22Rv1 (cell line): Measurements from ENCODE around the gene EIF4E2.

Source experiments
- ZFX ChIP-seq: fragments of 450-650 bp; IDR thresholded peaks from 2 replicates; pipeline ENCODE4 v1.6.1; 2017; ENCODE audit warnings: antibody characterized with exemption, borderline replicate concordance
- TF ChIP-seq, protein P1 (sequence below): fragments of 450-650 bp; IDR thresholded peaks from 2 replicates; pipeline ENCODE4 v1.5.1; 2017; ENCODE audit warnings: mild to moderate bottlenecking

DNA sequence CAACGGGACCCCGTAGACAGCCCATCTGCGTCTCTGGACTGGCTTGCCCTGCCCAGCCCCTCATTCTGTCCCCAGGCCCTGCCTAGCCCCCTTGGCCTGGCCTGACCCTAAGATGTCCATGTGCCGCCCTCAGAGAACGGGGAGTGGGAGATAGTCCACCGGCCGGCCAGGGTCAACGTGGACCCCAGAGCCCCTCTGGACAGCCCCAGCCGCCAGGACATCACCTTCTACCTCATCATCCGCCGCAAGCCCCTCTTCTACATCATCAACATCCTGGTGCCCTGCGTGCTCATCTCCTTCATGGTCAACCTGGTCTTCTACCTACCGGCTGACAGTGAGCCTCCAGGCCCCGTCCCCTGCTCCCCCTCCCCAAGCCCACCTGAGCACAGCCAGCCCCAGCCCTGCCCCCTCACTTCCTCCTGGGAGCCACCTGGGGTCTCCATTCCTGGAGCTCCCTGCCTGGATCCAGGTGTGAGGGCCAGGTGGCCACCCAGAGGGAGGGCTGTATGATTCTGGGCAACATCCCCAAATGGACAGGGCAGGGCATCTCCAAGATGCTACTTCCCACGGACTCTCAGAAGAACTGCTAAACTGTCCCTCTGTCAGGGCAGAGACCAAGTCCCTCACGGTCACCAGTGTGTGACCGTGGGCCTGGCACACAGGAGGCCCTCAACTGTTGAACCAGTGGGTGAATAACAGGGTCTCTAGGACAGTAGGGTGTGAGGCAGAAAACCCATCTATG is 20.5 kb upstream of the EIF4E2 start:
- TF ChIP-seq, protein P1, sequence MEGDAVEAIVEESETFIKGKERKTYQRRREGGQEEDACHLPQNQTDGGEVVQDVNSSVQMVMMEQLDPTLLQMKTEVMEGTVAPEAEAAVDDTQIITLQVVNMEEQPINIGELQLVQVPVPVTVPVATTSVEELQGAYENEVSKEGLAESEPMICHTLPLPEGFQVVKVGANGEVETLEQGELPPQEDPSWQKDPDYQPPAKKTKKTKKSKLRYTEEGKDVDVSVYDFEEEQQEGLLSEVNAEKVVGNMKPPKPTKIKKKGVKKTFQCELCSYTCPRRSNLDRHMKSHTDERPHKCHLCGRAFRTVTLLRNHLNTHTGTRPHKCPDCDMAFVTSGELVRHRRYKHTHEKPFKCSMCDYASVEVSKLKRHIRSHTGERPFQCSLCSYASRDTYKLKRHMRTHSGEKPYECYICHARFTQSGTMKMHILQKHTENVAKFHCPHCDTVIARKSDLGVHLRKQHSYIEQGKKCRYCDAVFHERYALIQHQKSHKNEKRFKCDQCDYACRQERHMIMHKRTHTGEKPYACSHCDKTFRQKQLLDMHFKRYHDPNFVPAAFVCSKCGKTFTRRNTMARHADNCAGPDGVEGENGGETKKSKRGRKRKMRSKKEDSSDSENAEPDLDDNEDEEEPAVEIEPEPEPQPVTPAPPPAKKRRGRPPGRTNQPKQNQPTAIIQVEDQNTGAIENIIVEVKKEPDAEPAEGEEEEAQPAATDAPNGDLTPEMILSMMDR, result no peak
- no peak for TF ChIP-seq ZFX
